IgD-negative memory B cell (primary cell): ENCODE measurements around the gene AKT2. TPM values are rescaled to one million over a fixed set of nuclear protein-coding genes. Genes with fewer than 3 reads are reported as not detected.

Source experiments
- H3K27ac Mint-ChIP-seq, 3 donors: one replicate each; pipeline ENCODE4 v1.8.0; 2020 to 2022; ENCODE audit warnings: mild to moderate bottlenecking in 3 of 3, mixed read lengths in 3 of 3, moderate library complexity in 1 of 3
- H3K27me3 Mint-ChIP-seq: one replicate; pipeline ENCODE4 v1.8.0; 2021; ENCODE audit warnings: mixed read lengths
- H3K36me3 Mint-ChIP-seq: one replicate; pipeline ENCODE4 v1.8.0; 2020; ENCODE audit warnings: mild to moderate bottlenecking, mixed read lengths
- H3K4me1 Mint-ChIP-seq, 3 donors: one replicate each; pipeline ENCODE4 v1.8.0; 2020 to 2022; ENCODE audit warnings: mixed read lengths in 3 of 3, mild to moderate bottlenecking in 1 of 3
- H3K4me3 Mint-ChIP-seq, 4 donors: one replicate each; pipeline ENCODE4 v1.8.0; 2020 to 2022; ENCODE audit warnings: mild to moderate bottlenecking in 4 of 4, mixed read lengths in 4 of 4, moderate library complexity in 3 of 4
- H3K9me3 Mint-ChIP-seq, 3 donors: one replicate each; pipeline ENCODE4 v1.8.0; 2020 to 2021; ENCODE audit warnings: mixed read lengths in 3 of 3, mild to moderate bottlenecking in 1 of 3
- polyA plus RNA-seq: library from polyadenylated mRNA; unstranded; fragments of 300-500 nt; fragmentation: Illumina TruSeq; gene quantifications from one replicate; pipeline ENCODE4 v1.2.3, GENCODE V29; 2021

AKT2 gene
- polyA plus RNA-seq, 1 donor from 2014 or later: 28.1 TPM

DNA sequence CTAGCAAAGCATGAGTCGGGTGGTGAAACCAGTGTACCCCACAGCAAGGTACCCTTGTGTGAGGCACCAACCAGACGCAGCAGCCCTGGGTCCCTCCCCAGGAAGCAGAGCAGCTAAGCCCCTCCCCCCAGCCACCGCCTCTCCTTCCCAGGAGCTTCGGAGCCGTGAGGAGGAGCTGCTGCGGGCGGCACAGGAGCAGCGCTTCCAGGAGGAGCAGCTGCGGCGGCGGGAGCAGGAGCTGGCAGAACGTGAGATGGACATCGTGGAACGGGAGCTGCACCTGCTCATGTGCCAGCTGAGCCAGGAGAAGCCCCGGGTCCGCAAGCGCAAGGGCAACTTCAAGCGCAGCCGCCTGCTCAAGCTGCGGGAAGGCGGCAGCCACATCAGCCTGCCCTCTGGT, 79.4 kb downstream of the AKT2 start:
- H3K4me1 Mint-ChIP-seq: no peaks in the 10 kb centered on the region
- H3K4me3 Mint-ChIP-seq: no peak overlapping the region
- no peaks in the 10 kb centered on the region for H3K9me3 Mint-ChIP-seq
- peaks cover 12% of the 10 kb centered on the region for H3K36me3 Mint-ChIP-seq
- H3K27me3 Mint-ChIP-seq: no peaks in the 10 kb centered on the region
- no peak overlapping the region for H3K27ac Mint-ChIP-seq

DNA sequence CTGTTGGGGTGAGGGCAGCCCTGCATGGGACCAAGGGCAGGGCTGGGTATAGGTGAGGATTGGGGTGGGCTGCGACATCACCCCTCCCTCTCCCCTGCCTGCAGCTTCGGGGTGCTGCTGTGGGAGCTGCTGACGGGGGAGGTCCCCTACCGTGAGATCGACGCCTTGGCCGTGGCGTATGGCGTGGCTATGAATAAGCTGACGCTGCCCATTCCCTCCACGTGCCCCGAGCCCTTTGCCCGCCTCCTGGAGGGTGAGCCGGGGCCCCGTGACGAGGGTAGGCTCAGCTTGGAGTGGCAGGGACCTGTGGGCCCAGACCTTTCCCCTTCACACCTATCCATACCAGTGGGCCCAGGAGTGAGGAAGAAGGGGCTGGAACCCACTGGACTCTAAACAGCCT, 80.8 kb downstream of the AKT2 start:
- no peaks in the 10 kb centered on the region for H3K27me3 Mint-ChIP-seq
- peaks cover 6% of the 10 kb centered on the region for H3K36me3 Mint-ChIP-seq
- H3K4me3 Mint-ChIP-seq: no peak overlapping the region
- no peak overlapping the region for H3K27ac Mint-ChIP-seq
- no peaks in the 10 kb centered on the region for H3K4me1 Mint-ChIP-seq
- no peaks in the 10 kb centered on the region for H3K9me3 Mint-ChIP-seq

DNA sequence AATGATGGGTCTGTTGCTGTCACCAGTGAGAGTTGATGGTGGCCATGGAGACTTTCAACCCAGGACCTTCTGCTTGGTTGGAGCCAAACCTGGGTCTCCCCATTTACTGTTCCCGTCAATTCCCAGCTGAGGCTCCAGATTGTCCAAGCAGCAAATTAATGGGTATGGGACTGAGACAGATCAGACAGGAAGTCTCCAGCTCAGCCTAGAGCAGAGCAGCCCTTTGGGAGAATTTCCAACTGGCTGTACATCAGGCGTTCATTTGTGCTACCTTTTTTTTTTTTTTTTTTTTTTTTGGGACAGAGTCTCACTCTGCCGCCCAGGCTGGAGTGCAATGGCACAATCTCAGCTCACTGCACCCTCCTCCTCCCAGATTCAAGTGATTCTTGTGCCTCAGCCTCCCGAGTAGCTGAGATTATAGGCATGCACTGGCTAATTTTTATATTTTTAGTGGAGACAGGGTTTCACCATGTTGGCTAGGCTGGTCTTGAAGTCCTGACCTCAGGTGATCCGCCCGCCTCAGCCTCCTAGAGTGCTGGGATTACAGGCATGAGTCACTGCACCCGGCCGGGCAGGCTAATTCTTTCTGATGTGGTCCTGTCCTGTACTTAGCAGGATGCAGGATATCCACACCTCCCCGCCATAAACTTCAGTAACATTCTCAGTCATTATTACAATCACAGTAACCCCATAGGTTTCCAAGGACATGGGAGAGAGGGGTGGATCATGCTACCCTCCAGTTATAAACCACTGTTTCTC, 84.6 kb downstream of the AKT2 start:
- H3K27me3 Mint-ChIP-seq: no peaks in the 10 kb centered on the region
- peaks cover 1% of the 10 kb centered on the region for H3K36me3 Mint-ChIP-seq
- no peak overlapping the region for H3K4me3 Mint-ChIP-seq

DNA sequence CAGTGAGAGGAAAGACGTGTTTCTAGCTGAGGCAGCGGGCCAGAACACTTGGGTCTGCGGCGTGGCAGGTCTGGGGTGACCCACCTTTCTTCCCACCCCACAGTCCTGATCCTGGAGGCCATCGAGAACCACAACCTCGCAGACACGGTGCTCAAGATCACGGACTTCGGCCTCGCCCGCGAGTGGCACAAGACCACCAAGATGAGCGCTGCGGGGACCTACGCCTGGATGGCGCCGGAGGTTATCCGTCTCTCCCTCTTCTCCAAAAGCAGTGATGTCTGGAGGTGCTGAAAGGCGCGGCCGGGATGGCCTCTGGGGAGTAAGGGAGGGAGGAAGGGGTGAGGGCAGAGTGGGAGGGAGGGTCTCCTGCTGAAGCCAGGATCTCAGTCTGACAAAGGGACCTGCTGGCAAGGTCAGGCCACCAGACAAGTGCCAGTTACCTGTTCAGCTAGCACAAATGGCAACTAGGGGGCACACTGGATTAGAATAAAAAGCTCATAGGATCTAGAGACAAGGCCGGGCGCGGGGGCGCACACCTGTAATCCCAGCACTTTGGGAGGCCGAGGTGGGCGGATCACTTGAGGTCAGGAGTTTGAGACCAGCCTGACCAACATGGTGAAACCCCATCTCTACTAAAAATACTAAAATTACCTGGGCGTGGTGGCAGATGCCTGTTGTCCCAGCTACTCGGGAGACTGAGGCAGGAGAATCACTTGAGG, 86.7 kb downstream of the AKT2 start:
- no peaks in the 10 kb centered on the region for H3K27me3 Mint-ChIP-seq
- H3K4me1 Mint-ChIP-seq: peaks cover 8 to 13% (median 10%) of the 10 kb centered on the region in 3 donors
- H3K4me3 Mint-ChIP-seq: no peak overlapping the region
- H3K9me3 Mint-ChIP-seq: no peaks in the 10 kb centered on the region
- H3K36me3 Mint-ChIP-seq: peaks cover 1% of the 10 kb centered on the region
- H3K27ac Mint-ChIP-seq: no peak overlapping the region

More for the DNA sequence above, 84.6 kb downstream of the AKT2 start:
- H3K9me3 Mint-ChIP-seq: no peaks in the 10 kb centered on the region
- no peaks in the 10 kb centered on the region for H3K4me1 Mint-ChIP-seq
- H3K27ac Mint-ChIP-seq: no peak overlapping the region

DNA sequence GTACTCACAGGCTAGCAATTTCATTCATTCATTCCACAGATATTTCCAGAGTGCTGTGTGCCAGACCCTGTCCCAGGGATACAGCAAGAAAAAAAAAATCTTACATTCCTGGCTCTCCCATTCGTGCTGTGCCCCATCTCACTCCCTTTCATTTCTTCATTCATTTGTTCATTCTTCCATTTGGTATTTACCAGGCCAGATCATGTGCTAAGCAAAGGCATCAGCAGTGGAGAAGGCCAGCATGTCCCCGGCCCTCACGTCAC, 91.6 kb downstream of the AKT2 start:
- Mint-ChIP-seq H3K4me1 (peaks cover 15 to 32% (median 29%) of the 10 kb centered on the region in 3 donors), H3K27me3 (no peaks in the 10 kb centered on the region), H3K36me3 (no peaks in the 10 kb centered on the region), H3K27ac (no peak overlapping the region), H3K4me3 (peak overlapping the region in 3 of 4 donors; percentile 17 to 93 (median 46)), H3K9me3 (no peaks in the 10 kb centered on the region)

DNA sequence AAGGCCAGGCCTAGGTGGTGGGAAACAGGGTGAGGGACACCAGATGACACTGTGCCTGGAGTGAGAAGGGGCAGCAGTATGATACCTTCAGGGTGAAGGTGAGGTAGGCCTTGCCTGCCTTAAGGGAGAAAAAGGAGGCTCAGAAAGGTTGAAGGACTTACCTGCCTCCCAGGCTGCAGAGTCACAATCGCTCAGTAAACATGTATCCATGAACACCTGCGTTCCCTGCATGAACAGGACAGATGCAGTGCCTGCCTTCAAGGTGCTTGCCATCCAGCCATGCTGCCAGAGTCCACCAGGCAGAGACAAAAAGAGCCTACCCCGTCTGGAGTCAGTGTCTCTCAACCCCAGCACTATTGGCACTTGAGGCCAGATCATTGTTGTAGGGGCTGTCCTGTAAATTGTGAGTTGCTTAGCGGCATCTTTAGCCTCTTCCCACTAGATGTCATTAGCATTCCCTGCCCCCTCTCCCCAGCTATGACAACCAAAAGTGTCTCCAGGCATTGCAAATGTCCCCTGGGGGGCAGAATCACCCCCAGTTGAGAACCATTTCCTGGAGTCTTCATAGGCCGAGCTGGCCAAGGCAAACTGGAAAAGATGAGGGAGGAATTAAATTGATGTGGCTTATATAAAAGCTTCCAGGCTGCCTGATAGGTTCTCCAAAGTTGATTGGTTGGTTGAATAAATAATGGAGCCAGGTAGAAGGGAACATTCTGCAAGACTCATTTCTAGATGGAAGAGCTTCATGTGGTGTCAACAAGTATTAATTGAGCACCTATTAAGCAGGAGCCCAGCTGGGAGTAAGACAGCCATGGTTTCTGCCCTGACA, 92.2 kb downstream of the AKT2 start:
- H3K36me3 Mint-ChIP-seq: no peaks in the 10 kb centered on the region
- H3K4me3 Mint-ChIP-seq: peak overlapping the region; percentile 70 to 93 (median 82)
- no peaks in the 10 kb centered on the region for H3K9me3 Mint-ChIP-seq
- H3K4me1 Mint-ChIP-seq: peaks cover 15 to 32% (median 29%) of the 10 kb centered on the region in 3 donors
- H3K27me3 Mint-ChIP-seq: no peaks in the 10 kb centered on the region
- peak overlapping the region; percentile 6 to 74 (median 71) for H3K27ac Mint-ChIP-seq

DNA sequence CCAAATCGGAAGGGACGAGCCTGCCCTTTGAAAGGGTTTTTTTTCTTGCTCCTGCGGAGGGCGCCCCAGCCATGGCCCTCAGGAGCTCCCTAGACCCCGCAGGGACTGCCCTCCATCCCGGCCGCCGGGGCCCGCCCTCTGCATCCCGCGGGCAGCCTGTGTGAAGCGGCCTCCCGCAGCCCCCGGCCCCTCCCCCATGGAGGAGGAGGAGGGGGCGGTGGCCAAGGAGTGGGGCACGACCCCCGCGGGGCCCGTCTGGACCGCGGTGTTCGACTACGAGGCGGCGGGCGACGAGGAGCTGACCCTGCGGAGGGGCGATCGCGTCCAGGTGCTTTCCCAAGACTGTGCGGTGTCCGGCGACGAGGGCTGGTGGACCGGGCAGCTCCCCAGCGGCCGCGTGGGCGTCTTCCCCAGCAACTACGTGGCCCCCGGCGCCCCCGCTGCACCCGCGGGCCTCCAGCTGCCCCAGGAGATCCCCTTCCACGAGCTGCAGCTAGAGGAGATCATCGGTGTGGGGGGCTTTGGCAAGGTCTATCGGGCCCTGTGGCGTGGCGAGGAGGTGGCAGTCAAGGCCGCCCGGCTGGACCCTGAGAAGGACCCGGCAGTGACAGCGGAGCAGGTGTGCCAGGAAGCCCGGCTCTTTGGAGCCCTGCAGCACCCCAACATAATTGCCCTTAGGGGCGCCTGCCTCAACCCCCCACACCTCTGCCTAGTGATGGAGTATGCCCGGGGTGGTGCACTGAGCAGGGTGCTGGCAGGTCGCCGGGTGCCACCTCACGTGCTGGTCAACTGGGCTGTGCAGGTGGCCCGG, 93.1 kb downstream of the AKT2 start:
- Mint-ChIP-seq H3K9me3 (no peaks in the 10 kb centered on the region), H3K27me3 (no peaks in the 10 kb centered on the region), H3K27ac (peak overlapping the region in 2 of 3 donors; percentile 71 to 74), H3K36me3 (no peaks in the 10 kb centered on the region), H3K4me3 (peak overlapping the region; percentile 70 to 93 (median 82)), H3K4me1 (peaks cover 15 to 32% (median 29%) of the 10 kb centered on the region in 3 donors)

DNA sequence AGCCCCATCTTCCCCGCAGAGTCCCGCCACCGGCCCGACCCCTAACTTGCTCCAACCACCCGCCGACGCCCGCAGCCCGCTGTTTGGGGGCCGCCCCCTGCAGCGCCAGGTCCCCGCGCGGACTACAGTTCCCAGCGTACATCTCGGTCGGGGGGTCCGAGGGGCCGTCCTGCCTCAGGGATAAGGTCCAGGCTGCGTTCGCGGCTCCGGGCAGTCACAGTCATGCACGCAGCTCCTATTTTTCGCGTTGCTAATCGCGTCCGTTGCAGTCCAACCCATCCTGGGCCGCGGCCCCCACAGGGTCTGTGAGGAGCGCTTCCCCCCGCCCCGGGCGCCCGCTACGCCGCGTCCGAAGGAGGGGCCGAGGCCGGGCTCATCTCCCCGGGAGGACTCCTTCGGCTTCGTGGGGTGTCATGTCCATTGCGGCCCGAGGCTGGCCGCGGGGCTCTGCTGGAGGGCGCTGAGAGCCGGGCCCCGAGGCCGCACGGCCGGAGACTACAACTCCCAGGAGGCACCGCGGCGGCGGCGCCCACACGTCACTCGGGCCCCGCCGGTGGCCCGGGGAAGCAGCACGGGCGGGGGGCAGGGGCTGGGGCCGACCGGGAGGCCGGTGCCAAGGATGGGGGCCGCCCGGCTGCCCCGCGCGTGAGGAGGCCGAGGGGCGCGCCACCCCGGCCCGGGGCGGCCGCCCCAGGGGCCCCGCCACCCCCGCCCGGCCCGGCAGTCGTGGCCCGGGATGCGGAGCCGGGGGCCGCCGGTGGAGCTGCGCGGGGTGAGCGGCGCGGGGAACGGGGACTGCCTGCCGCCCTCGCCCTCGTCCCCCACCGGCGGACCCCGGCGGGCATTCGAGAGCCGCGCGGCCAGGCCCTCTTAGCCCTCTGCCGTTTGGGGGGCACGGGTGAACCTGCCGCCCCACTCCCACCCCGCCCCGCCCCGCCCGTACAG, 94.0 kb downstream of the AKT2 start, which contains the start of gene MAP3K10:
Gene MAP3K10 (plus strand): TSS at position 536 of the 945 bp plus-strand sequence. CDS start 606 bp downstream, outside the sequence.
- Mint-ChIP-seq H3K9me3 (no peaks in the 10 kb centered on the region), H3K27ac (peak within 1 kb of the TSS; percentile 80 to 99 (median 93)), H3K36me3 (no peaks in the 10 kb centered on the region), H3K4me3 (peak within 1 kb of the TSS; percentile 88 to 100 (median 96)), H3K27me3 (no peaks in the 10 kb centered on the region), H3K4me1 (peaks cover 15 to 32% (median 29%) of the 10 kb centered on the region in 3 donors)

DNA sequence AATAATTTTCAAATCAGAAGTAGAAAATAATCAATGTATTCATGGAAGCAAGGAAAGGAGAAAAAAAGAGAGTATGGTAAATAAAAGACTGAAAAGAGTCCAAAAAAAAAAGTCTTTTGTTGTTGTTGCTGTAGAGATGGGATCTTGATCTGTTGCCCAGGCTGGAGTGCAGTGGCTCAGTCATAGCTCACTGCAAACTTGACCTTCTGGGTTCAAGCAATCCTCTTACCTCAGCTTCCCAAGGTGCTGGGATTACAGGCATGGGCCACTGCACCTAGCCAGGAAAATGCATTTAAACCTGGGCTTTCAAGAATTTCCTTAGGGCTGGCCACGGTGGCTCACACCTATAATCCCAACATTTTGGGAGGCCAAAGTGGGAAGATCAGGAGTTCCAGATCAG, 100.9 kb downstream of the AKT2 start:
- H3K36me3 Mint-ChIP-seq: no peaks in the 10 kb centered on the region
- no peak overlapping the region for H3K4me3 Mint-ChIP-seq
- H3K27me3 Mint-ChIP-seq: peaks cover 6% of the 10 kb centered on the region
- no peaks in the 10 kb centered on the region for H3K4me1 Mint-ChIP-seq
- no peaks in the 10 kb centered on the region for H3K9me3 Mint-ChIP-seq
- no peak overlapping the region for H3K27ac Mint-ChIP-seq

Other genes starting within 250 kb of the AKT2 start
- 10.8 TPM for gene ZNF780B, start 229.1 kb downstream of the AKT2 start, polyA plus RNA-seq
- 9.6 TPM for gene ZNF780A, start 194.4 kb downstream of the AKT2 start, polyA plus RNA-seq
- gene MAP3K10, start 93.9 kb downstream of the AKT2 start, polyA plus RNA-seq: 0.44 TPM
- not detected for gene TTC9B, start 67.0 kb downstream of the AKT2 start, polyA plus RNA-seq
- gene CCNP, start 58.7 kb downstream of the AKT2 start, polyA plus RNA-seq: not detected
- gene C19orf47, start 63.1 kb upstream of the AKT2 start, polyA plus RNA-seq: 8.8 TPM
- 53.5 TPM for gene PLD3, start 63.4 kb upstream of the AKT2 start, polyA plus RNA-seq
- gene HIPK4, start 104.8 kb upstream of the AKT2 start, polyA plus RNA-seq: 0.11 TPM
- gene PRX, start 128.0 kb upstream of the AKT2 start, polyA plus RNA-seq: 0.21 TPM
- 13.2 TPM for gene SERTAD1, start 140.6 kb upstream of the AKT2 start, polyA plus RNA-seq
- 29.2 TPM for gene SERTAD3, start 159.0 kb upstream of the AKT2 start, polyA plus RNA-seq
- gene BLVRB, start 180.4 kb upstream of the AKT2 start, polyA plus RNA-seq: 35.9 TPM
- not detected for gene SPTBN4, start 181.7 kb upstream of the AKT2 start, polyA plus RNA-seq